PFSK-1 (cell line): Measurements from ENCODE around the gene UGT8.

Experiments used
- FOXP2 ChIP-seq: optimal IDR thresholded peaks from 2 replicates; pipeline ENCODE3; 2011; ENCODE audit warnings: borderline replicate concordance, control low read depth, inconsistent platforms; ENCODE audit not compliant: insufficient read depth; ENCODE audit errors: extremely low read length, extremely low read depth
- POLR2AphosphoS5 ChIP-seq: IDR thresholded peaks from 2 replicates; pipeline ENCODE4 v1.6.1; 2012; ENCODE audit warnings: low read depth, mild to moderate bottlenecking, control low read depth, low read length, moderate library complexity
- REST ChIP-seq, 2 experiments: IDR thresholded peaks; 2 replicates each; pipeline versions ENCODE4 v1.6.1 to v1.8.0; 2011 to 2012; ENCODE audit warnings: low read depth in 2 of 2, low read length in 2 of 2, control low read depth in 1 of 2, inconsistent platforms in 1 of 2, mild to moderate bottlenecking in 1 of 2, moderate library complexity in 1 of 2; ENCODE audit not compliant: insufficient read depth in 1 of 2
- SIN3A ChIP-seq: IDR thresholded peaks from 2 replicates; pipeline ENCODE4 v1.6.1; 2012; ENCODE audit warnings: mild to moderate bottlenecking, low read length, moderate library complexity, borderline replicate concordance; ENCODE audit not compliant: insufficient read depth
- TAF1 ChIP-seq: IDR thresholded peaks from 2 replicates; pipeline ENCODE4 v1.6.1; 2012; ENCODE audit warnings: low read length, control low read depth, borderline replicate concordance; ENCODE audit not compliant: insufficient read depth

The UGT8 gene

GRCh38 chr4:114658179-114658578, 59.6 kb downstream of the UGT8 start:
- TF ChIP-seq POLR2AphosphoS5 (no peak), FOXP2 (no peak)

- no peak for TF ChIP-seq POLR2AphosphoS5
- no peak for TF ChIP-seq FOXP2
- no peak for TF ChIP-seq SIN3A
- TF ChIP-seq TAF1, result no peak
- TF ChIP-seq REST (IDR thresholded peaks at IDR 0.05; ENCODE audit: insufficient read depth in 1 of 2, low read depth in 2 of 2, low read length in 2 of 2), result no peak
These were observed 60.2 kb downstream of the UGT8 start for GRCh38 chr4:114658776-114659175.

GRCh38 chr4:114659386-114660008, 60.9 kb downstream of the UGT8 start:
- TF ChIP-seq SIN3A, result no peak
- no peak for TF ChIP-seq FOXP2
- no peak for TF ChIP-seq TAF1
- TF ChIP-seq POLR2AphosphoS5, result no peak
- no peak for TF ChIP-seq REST (IDR thresholded peaks at IDR 0.05; ENCODE audit: insufficient read depth in 1 of 2, low read depth in 2 of 2, low read length in 2 of 2)

GRCh38 chr4:114663083-114663482, 64.5 kb downstream of the UGT8 start:
- TF ChIP-seq REST (IDR thresholded peaks at IDR 0.05; ENCODE audit: insufficient read depth in 1 of 2, low read depth in 2 of 2, low read length in 2 of 2) (no peak), FOXP2 (no peak), SIN3A (no peak), POLR2AphosphoS5 (no peak), TAF1 (no peak)

GRCh38 chr4:114668577-114668976, 70.0 kb downstream of the UGT8 start:
- TF ChIP-seq POLR2AphosphoS5 (no peak), REST (IDR thresholded peaks at IDR 0.05; ENCODE audit: insufficient read depth in 1 of 2, low read depth in 2 of 2, low read length in 2 of 2) (no peak), SIN3A (no peak), TAF1 (no peak)
